ENCODE measurements around the gene KNOP1. TPM values are rescaled to one million over a fixed set of nuclear protein-coding genes. Genes with fewer than 3 reads are reported as not detected.
"Not testable (repeated sequence)": the region's sequence is repeated elsewhere in the genome, so short reads cannot be mapped to it uniquely, and the experiment has no call there.

The KNOP1 gene
- total and polyA plus RNA-seq, 3 donors from 2014 or later = 22.4 to 26.8 (median 25.3) TPM

DNA sequence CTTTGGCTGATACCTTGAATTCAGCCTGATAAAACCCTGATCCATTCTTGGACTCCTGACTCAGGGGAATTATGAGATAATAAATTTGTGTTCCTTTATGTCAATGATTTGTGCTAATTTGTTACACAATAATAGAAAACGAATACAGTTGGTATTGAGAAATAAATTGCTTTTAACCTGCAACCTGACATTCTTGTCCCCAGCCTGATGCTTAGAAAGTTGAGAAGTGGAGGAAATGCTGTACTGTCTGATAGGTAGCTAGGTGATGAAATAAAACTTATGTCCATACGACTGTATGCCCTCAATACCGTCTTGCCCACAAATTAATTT, 10.6 kb upstream of the KNOP1 start:
- intact Hi-C loops (cut with DNase I; ENCODE audit: low total_unique reads) = no loop called here
- WGBS, 2 donors = 89 to 92% methylated on average over 3 of the region's 3 CpGs
- no peaks in the 10 kb centered on the region for H3K9me3 ChIP-seq

DNA sequence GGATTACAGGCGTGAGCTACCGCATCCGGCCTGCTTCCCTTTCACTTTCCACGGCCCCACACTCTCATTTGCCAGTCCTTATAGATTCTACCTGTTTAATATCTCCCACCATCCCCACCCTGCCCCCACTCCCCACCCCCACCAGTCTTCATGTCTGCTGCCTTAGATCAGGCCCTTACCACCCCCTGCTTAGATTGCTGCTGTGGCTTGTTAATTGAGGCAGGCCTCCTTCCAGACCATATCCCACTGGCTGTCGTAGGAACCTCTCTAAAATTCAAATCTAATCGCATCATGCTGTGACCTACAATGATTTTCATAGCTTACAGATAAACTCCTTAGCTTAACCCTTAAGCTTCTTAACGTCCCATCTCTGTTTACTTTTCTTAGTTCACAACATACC, 5.0 kb upstream of the KNOP1 start:
- Histone ChIP-seq H3K27me3 (no peaks in the 10 kb centered on the region), H3K9me3 (no peaks in the 10 kb centered on the region), H3K4me1 (peaks cover 5% of the 10 kb centered on the region), H3K36me3 (ENCODE audit: low read depth, missing control alignments) (no peaks in the 10 kb centered on the region), H3K4me3 (no peak overlapping the region), H3K27ac (no peak overlapping the region)
- intact Hi-C loops (cut with DNase I; ENCODE audit: low total_unique reads) = no loop called here
- DNase-seq = no peak
- 90% methylated on average over 7 of the region's 7 CpGs for WGBS, 2 donors
- TF ChIP-seq POLR2A (IDR thresholded peaks at IDR 0.05) = no peak
- TF ChIP-seq, protein P1, sequence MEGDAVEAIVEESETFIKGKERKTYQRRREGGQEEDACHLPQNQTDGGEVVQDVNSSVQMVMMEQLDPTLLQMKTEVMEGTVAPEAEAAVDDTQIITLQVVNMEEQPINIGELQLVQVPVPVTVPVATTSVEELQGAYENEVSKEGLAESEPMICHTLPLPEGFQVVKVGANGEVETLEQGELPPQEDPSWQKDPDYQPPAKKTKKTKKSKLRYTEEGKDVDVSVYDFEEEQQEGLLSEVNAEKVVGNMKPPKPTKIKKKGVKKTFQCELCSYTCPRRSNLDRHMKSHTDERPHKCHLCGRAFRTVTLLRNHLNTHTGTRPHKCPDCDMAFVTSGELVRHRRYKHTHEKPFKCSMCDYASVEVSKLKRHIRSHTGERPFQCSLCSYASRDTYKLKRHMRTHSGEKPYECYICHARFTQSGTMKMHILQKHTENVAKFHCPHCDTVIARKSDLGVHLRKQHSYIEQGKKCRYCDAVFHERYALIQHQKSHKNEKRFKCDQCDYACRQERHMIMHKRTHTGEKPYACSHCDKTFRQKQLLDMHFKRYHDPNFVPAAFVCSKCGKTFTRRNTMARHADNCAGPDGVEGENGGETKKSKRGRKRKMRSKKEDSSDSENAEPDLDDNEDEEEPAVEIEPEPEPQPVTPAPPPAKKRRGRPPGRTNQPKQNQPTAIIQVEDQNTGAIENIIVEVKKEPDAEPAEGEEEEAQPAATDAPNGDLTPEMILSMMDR (IDR thresholded peaks at IDR 0.05) = no peak

More for the DNA sequence above, 10.6 kb upstream of the KNOP1 start:
- H3K27me3 ChIP-seq = no peaks in the 10 kb centered on the region
- TF ChIP-seq, protein P1 (IDR thresholded peaks at IDR 0.05) = no peak
- TF ChIP-seq POLR2A (IDR thresholded peaks at IDR 0.05) = no peak
- no peak for DNase-seq
- H3K4me3 ChIP-seq = no peak overlapping the region
- no peaks in the 10 kb centered on the region for H3K36me3 ChIP-seq (ENCODE audit: low read depth, missing control alignments)
- H3K4me1 ChIP-seq = no peaks in the 10 kb centered on the region
- H3K27ac ChIP-seq = no peak overlapping the region

DNA sequence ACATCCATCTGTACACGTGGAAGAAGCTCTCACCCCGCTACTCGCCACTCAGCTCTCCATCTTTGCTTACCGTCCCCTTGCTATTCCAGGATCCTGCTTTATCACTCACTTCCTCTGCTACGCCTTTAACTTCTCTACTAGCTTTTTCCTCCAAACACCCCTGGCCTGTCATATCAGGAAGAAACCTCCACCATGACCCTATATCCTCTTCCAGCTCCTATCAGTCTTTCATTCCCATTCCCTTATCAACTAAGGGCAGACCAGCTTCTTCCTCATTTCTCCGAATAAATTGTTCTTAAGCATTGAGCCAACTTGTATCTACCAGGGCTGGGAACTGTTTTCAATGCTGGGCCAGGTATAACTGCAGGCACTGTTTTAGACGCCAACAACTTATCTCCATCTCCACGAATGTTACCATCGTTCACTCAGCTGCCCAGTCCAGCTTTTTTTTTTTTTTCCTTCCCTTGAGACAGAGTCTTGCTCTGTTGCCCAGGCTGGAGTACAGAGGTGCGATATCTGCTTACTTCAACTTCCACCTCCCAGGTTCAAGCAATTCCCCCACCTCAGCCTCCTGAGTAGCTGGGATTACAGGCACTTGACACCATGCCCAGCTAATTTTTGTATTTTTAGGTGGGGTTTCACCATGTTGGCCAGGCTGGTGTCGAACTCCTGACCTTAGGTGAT, 4.4 kb upstream of the KNOP1 start:
- intact Hi-C loops (cut with DNase I; ENCODE audit: low total_unique reads) = no loop called here
- Histone ChIP-seq H3K36me3 (ENCODE audit: low read depth, missing control alignments) (no peaks in the 10 kb centered on the region), H3K27me3 (no peaks in the 10 kb centered on the region), H3K9me3 (no peaks in the 10 kb centered on the region), H3K4me1 (peaks cover 5% of the 10 kb centered on the region), H3K27ac (no peak overlapping the region), H3K4me3 (no peak overlapping the region)
- TF ChIP-seq POLR2A (IDR thresholded peaks at IDR 0.05) = no peak
- TF ChIP-seq, protein P1 (IDR thresholded peaks at IDR 0.05) = no peak
- 80 to 85% methylated on average over 11 of the region's 11 CpGs for WGBS, 2 donors
- DNase-seq = no peak

DNA sequence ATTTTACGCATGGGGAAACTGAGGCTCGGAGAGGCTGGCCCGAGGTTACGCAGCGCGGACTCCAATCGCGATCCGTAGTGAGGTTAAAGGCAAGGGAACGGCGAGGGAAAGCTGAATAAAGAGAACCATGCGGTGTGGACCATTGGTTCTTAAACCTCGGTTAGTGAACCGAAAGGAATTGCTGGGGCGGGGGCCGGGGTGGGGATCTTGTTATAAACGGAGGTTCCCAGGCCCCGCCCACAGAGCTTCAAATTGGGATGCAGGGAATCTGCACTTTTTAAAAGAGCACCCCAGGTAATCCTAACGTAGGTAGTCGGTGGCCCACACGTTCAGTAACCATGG, 568 bp upstream of the KNOP1 start:
- 0 to 2% methylated on average over 21 of the region's 21 CpGs for WGBS, 2 donors
- H3K27ac ChIP-seq = peak overlapping the region; percentile 78 to 82
- no peak for TF ChIP-seq POLR2A (IDR thresholded peaks at IDR 0.05)
- TF ChIP-seq, protein P1 (IDR thresholded peaks at IDR 0.05) = no peak
- peak overlapping the region; percentile 91 to 97 for H3K4me3 ChIP-seq
- intact Hi-C loops (cut with DNase I; ENCODE audit: low total_unique reads) = no loop called here
- peak; percentile 57 for DNase-seq
- H3K27me3 ChIP-seq = no peaks in the 10 kb centered on the region
- peaks cover 17% of the 10 kb centered on the region for H3K4me1 ChIP-seq
- no peaks in the 10 kb centered on the region for H3K36me3 ChIP-seq (ENCODE audit: low read depth, missing control alignments)
- no peaks in the 10 kb centered on the region for H3K9me3 ChIP-seq

DNA sequence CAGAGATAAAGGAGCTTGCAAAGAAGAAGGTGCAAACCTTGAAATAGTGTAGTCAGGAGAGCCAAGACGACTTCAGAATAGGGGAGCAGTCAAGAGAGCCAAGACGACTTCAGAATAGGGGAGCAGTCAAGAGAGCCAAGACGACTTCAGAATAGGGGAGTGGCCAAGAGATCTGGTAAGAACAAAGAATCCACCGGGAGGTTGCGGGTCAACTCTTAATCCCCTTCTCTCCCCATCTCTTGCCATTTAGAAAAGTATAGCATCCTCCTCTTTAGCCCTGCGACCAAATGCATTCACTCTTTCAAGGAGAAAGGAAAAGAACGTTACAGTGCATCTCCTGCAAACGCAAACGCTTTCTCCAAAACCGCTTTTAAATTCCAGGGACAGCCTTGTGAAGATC, 713 bp downstream of the KNOP1 start:
- Histone ChIP-seq H3K27ac (peak overlapping the region; percentile 78 to 82), H3K27me3 (no peaks in the 10 kb centered on the region), H3K4me3 (peak overlapping the region; percentile 91 to 97), H3K36me3 (ENCODE audit: low read depth, missing control alignments) (no peaks in the 10 kb centered on the region), H3K9me3 (no peaks in the 10 kb centered on the region), H3K4me1 (peaks cover 17% of the 10 kb centered on the region)
- intact Hi-C loops (cut with DNase I; ENCODE audit: low total_unique reads) = no loop called here
- 0% methylated on average over 10 of the region's 10 CpGs for WGBS, 2 donors
- no peak for TF ChIP-seq POLR2A (IDR thresholded peaks at IDR 0.05)
- TF ChIP-seq, protein P1 (IDR thresholded peaks at IDR 0.05) = no peak
- no peak for DNase-seq

DNA sequence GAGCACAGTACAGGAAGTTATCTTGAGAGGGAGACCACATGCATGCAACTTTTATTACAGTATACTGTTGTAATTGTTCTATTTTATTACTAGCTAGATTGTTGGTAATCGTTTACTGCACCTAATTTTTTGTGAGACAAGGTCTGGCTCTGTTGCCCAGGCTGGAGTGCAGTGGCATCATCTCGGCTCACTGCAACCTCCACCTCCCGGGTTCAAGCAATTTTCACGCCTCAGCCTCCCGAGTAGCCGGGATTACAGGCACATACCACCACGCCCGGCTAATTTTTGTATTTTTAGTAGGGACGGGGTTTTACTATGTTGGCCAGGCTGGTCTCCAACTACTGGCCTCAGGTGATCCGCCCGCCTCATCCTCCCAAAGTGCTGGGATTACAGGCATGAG, 1.3 kb downstream of the KNOP1 start:
- 27 to 30% methylated on average over 11 of the region's 11 CpGs for WGBS, 2 donors
- intact Hi-C loops (cut with DNase I; ENCODE audit: low total_unique reads); H3K27me3 ChIP-seq; H3K9me3 ChIP-seq; H3K36me3 ChIP-seq (ENCODE audit: low read depth, missing control alignments); DNase-seq: not testable (repeated sequence)
- Histone ChIP-seq H3K4me1 (peaks cover 17% of the 10 kb centered on the region), H3K27ac (peak overlapping the region in 1 of 2 donors; percentile 78), H3K4me3 (peak overlapping the region in 1 of 2 donors; percentile 91)
